ENCODE data around the gene OPHN1.

DNA sequence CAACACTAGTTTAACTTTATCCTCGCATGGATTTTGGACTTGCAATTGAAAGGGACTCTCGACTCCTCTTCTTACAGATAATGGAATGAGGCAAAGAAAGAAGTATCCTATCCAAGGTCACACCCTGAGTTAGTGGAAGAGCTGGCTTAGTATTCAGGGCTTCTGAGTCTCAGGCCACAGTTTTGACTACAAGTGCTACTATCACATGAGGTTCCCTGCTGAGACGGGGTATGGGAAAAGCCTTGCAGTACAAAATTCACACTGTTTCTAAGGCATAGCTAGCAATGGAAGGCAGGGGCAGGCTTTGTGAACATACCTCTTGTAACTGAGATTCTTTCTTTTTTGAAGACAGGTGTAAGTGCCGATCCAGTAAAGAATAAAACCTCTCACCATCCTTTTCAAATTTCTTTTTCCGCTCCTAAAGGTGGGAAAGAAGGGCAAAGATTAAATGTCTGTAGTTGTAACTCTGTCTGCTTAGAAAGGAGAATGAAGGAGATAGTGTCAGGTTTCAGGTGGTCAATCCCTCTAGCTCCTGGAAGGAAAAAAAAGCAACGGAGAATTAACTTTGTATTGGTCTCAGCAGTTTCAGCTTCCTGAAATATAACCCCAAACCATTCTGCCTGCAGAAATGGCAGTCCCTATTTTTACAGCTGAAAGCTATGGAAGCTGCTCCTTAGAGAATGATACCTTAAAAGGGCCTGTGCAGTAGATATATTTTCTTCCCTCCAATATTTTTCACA is 199.0 kb downstream of the OPHN1 start:
- no peak for TF ChIP-seq ZNF354B (CRISPR knock-in tag; IDR thresholded peaks at IDR 0.05)
- TF ChIP-seq ZNF253 (CRISPR knock-in tag; IDR thresholded peaks at IDR 0.05; ENCODE audit: borderline replicate concordance), result no peak
- TF ChIP-seq MXD4 (CRISPR knock-in tag; IDR thresholded peaks at IDR 0.05), result no peak
- TF ChIP-seq ZNF276 (CRISPR knock-in tag; IDR thresholded peaks at IDR 0.05; ENCODE audit: low read depth), result no peak
- TF ChIP-seq KAT8 (CRISPR knock-in tag; IDR thresholded peaks at IDR 0.05), result no peak
- no peak for TF ChIP-seq CBFB (CRISPR knock-in tag; IDR thresholded peaks at IDR 0.05)
- TF ChIP-seq ZFP36L2 (CRISPR knock-in tag; IDR thresholded peaks at IDR 0.05), result no peak
- TF ChIP-seq CTCF (CRISPR knock-in tag; IDR thresholded peaks at IDR 0.05), result no peak
- TF ChIP-seq GTF3A (CRISPR knock-in tag; conservative IDR thresholded peaks at IDR 0.05), result no peak
- no peak for TF ChIP-seq GRHL1 (CRISPR knock-in tag; conservative IDR thresholded peaks at IDR 0.05)
- no peak for TF ChIP-seq E2F1 (CRISPR knock-in tag; IDR thresholded peaks at IDR 0.05)
- TF ChIP-seq EZH2 (conservative IDR thresholded peaks at IDR 0.05; ENCODE audit: low read depth, low read length), result no peak
- TF ChIP-seq KDM5B (CRISPR knock-in tag; IDR thresholded peaks at IDR 0.05; ENCODE audit: borderline replicate concordance), result no peak
- no peak for TF ChIP-seq ZNF136 (CRISPR knock-in tag; IDR thresholded peaks at IDR 0.05; ENCODE audit: low read depth)

Data from HepG2 (cell line).